ENCODE data around the gene CADM1. TPM values are rescaled to one million over a fixed set of nuclear protein-coding genes. Genes with fewer than 3 reads are reported as not detected.

CADM1 gene
- total and polyA plus RNA-seq, 2 donors (not counting 3 experiments of a cell fraction or from before 2014, with no cell fraction given) = 0.52 to 2.6 TPM

DNA sequence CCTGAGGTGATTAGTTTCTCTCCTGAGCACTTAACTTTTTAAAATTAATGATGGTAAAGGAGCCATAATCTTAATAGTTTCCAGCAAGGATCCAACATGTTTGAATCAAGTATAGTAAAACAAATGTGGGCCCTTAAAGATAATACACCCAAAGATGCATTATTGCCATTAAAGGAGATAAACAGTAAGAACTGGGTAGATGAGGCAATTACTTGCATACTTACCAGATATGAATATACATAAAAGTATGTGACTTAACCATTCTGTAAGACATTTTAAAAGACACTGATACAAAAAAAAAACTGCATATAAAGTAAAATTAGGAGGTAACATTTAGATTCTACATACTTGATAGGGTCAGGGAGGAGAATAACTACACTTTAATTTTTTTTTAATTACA lies 48.2 kb downstream of the CADM1 start:
- no peak for FAIRE-seq
- BruUV-seq (replicated peaks) = no TSS peak

More for the DNA sequence above, 48.2 kb downstream of the CADM1 start:
- ChIA-PET CTCF (no interaction called here), POLR2A (no interaction called here)
- dilution Hi-C loops (cut with MboI; ENCODE audit: extremely low pct_ligation_motif_present, low sequenced_read_pairs) (no loop called here), intact Hi-C loops (cut with micrococcal nuclease) (no loop called here)
- no peaks in the 10 kb centered on the region for H4K20me1 ChIP-seq (replicated peaks; ENCODE audit: control insufficient read depth, extremely low read depth, insufficient read depth, low read length)
- no peak for TF ChIP-seq POLR2AphosphoS5 (IDR thresholded peaks at IDR 0.05; ENCODE audit: insufficient read depth, low read depth, low read length)
- no peak for TF ChIP-seq GATA2 (IDR thresholded peaks at IDR 0.05; ENCODE audit: insufficient read depth, insufficient read length, low read depth, low read length)
- no peak for TF ChIP-seq JUN (IDR thresholded peaks at IDR 0.05; ENCODE audit: borderline replicate concordance, insufficient read depth, insufficient read length, low read depth)
- no peak for TF ChIP-seq FOS (IDR thresholded peaks at IDR 0.05; ENCODE audit: borderline replicate concordance, insufficient read depth, low read length)
- TF ChIP-seq, protein P1, sequence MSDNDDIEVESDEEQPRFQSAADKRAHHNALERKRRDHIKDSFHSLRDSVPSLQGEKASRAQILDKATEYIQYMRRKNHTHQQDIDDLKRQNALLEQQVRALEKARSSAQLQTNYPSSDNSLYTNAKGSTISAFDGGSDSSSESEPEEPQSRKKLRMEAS (IDR thresholded peaks at IDR 0.05; ENCODE audit: insufficient read depth, insufficient read length) = no peak
- no peak for TF ChIP-seq EZH2 (IDR thresholded peaks at IDR 0.05; ENCODE audit: borderline replicate concordance, low read depth, low read length, severe bottlenecking)
- TF ChIP-seq POLR2A (IDR thresholded peaks at IDR 0.05; ENCODE audit: low read depth, low read length) = no peak
- no peak for TF ChIP-seq MYC (IDR thresholded peaks at IDR 0.05; ENCODE audit: low read depth, low read length)
- TF ChIP-seq, protein P2, sequence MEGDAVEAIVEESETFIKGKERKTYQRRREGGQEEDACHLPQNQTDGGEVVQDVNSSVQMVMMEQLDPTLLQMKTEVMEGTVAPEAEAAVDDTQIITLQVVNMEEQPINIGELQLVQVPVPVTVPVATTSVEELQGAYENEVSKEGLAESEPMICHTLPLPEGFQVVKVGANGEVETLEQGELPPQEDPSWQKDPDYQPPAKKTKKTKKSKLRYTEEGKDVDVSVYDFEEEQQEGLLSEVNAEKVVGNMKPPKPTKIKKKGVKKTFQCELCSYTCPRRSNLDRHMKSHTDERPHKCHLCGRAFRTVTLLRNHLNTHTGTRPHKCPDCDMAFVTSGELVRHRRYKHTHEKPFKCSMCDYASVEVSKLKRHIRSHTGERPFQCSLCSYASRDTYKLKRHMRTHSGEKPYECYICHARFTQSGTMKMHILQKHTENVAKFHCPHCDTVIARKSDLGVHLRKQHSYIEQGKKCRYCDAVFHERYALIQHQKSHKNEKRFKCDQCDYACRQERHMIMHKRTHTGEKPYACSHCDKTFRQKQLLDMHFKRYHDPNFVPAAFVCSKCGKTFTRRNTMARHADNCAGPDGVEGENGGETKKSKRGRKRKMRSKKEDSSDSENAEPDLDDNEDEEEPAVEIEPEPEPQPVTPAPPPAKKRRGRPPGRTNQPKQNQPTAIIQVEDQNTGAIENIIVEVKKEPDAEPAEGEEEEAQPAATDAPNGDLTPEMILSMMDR (IDR thresholded peaks at IDR 0.05; ENCODE audit: extremely low read depth in 1 of 2, insufficient read depth in 1 of 2, low read depth in 1 of 2, low read length in 2 of 2) = no peak
- no peaks in the 10 kb centered on the region for H3K9me3 ChIP-seq (replicated peaks; ENCODE audit: control insufficient read depth, insufficient read depth, low read length)
- no peak overlapping the region for H3K4me3 ChIP-seq (replicated peaks in 1 of 3; ENCODE audit: insufficient read depth in 1 of 3, low read depth in 1 of 3, low read length in 3 of 3)
- DNase-seq (ENCODE audit: low read depth, low spot score) = no peak
- H3K79me2 ChIP-seq (ENCODE audit: control insufficient read depth, insufficient read depth, low read length) = no peaks in the 10 kb centered on the region
- no peaks in the 10 kb centered on the region for H3K27me3 ChIP-seq (ENCODE audit: control insufficient read depth in 2 of 2, insufficient read depth in 2 of 2, low read length in 2 of 2)
- H3K36me3 ChIP-seq (ENCODE audit: control insufficient read depth in 2 of 2, extremely low read depth in 1 of 2, insufficient read depth in 2 of 2, low read length in 2 of 2) = no peaks in the 10 kb centered on the region
- no peak overlapping the region for H2AFZ ChIP-seq (ENCODE audit: low read depth, low read length)
- H3K9ac ChIP-seq (replicated peaks; ENCODE audit: extremely low read depth, insufficient read depth, low read length) = no peak overlapping the region
- no peaks in the 10 kb centered on the region for H3K9me1 ChIP-seq (replicated peaks; ENCODE audit: control insufficient read depth, extremely low read depth, insufficient read depth, low read length)
- no peaks in the 10 kb centered on the region for H3K4me1 ChIP-seq (ENCODE audit: control insufficient read depth, extremely low read depth, insufficient read depth, low read length)
- H3K4me2 ChIP-seq (ENCODE audit: insufficient read depth, low read length) = no peak overlapping the region
- no peak overlapping the region for H3K27ac ChIP-seq (ENCODE audit: insufficient read depth, low read depth, low read length)
